ENCODE results near the gene CCDC3.

GRCh38 chr10:12980102-12980661 is 21.3 kb downstream of the CCDC3 start:
- TF ChIP-seq CTCF (IDR thresholded peaks at IDR 0.05): no peak
- no peak for TF ChIP-seq POLR2AphosphoS5 (IDR thresholded peaks at IDR 0.05; ENCODE audit: insufficient read depth in 1 of 2, low read depth in 1 of 2)
